ENCODE measurements around the gene FBXO47.
"Not testable (repeated sequence)": the region's sequence is repeated elsewhere in the genome, so short reads cannot be mapped to it uniquely, and the experiment has no call there.

Gene FBXO47

GRCh38 chr17:38916771-38917170 lies 50.4 kb downstream of the FBXO47 start:
- ChIA-PET POLR2A (interaction anchor here (1.3 to 1.5 kb wide), 2 partner anchors 47 to 63 kb away, joined by 4 to 5 read pairs; partner anchors contain the start of genes LASP1 and RPL23), CTCF (interaction anchor here (0.6 to 1.4 kb wide), 5 partner anchors 12 to 364 kb away, joined by 3 to 5 read pairs (median 3); partner anchors contain the start of gene CWC25)
- no peak for DNase-seq (ENCODE audit: extremely low spot score)
- TF ChIP-seq SUZ12 (IDR thresholded peaks at IDR 0.05) = no peak
- no peak for TF ChIP-seq FOXA1 (IDR thresholded peaks at IDR 0.05)
- TF ChIP-seq NFRKB (IDR thresholded peaks at IDR 0.05) = no peak
- TF ChIP-seq FOXM1 (IDR thresholded peaks at IDR 0.05; ENCODE audit: borderline replicate concordance) = no peak
- TF ChIP-seq ZNF384 (IDR thresholded peaks at IDR 0.05) = no peak
- TF ChIP-seq SP1 (IDR thresholded peaks at IDR 0.05) = no peak
- no peak for TF ChIP-seq FOXK2 (IDR thresholded peaks at IDR 0.05)
- TF ChIP-seq ELF4 (IDR thresholded peaks at IDR 0.05) = no peak
- no peak for TF ChIP-seq CTBP1 (IDR thresholded peaks at IDR 0.05; ENCODE audit: borderline replicate concordance)
- no peak for TF ChIP-seq BHLHE40 (IDR thresholded peaks at IDR 0.05; ENCODE audit: borderline replicate concordance)
- TF ChIP-seq ARNT (IDR thresholded peaks at IDR 0.05) = no peak
- TF ChIP-seq PKNOX1 (IDR thresholded peaks at IDR 0.05) = no peak
- no peak for TF ChIP-seq TARDBP (IDR thresholded peaks at IDR 0.05)
- TF ChIP-seq L3MBTL2 (conservative IDR thresholded peaks at IDR 0.05) = no peak
- no peak for TF ChIP-seq LEF1 (IDR thresholded peaks at IDR 0.05; ENCODE audit: borderline replicate concordance)
- no peak for TF ChIP-seq HDGF (IDR thresholded peaks at IDR 0.05; ENCODE audit: borderline replicate concordance)

GRCh38 chr17:38915639-38915995 lies 51.6 kb downstream of the FBXO47 start:
- no peak for DNase-seq (ENCODE audit: extremely low spot score)
- CTCF ChIA-PET = no interaction called here
- POLR2A ChIA-PET = interaction anchor here (1.5 kb wide), 1 partner anchor 62 kb away, joined by 4 read pairs; the partner anchor contains the start of gene RPL23
- TF ChIP-seq TARDBP (IDR thresholded peaks at IDR 0.05) = no peak
- no peak for TF ChIP-seq ZNF384 (IDR thresholded peaks at IDR 0.05)
- TF ChIP-seq BHLHE40 (IDR thresholded peaks at IDR 0.05; ENCODE audit: borderline replicate concordance) = no peak
- TF ChIP-seq L3MBTL2 (conservative IDR thresholded peaks at IDR 0.05) = no peak
- TF ChIP-seq LEF1 (IDR thresholded peaks at IDR 0.05; ENCODE audit: borderline replicate concordance) = no peak
- TF ChIP-seq HDGF (IDR thresholded peaks at IDR 0.05; ENCODE audit: borderline replicate concordance) = no peak
- TF ChIP-seq SP1 (IDR thresholded peaks at IDR 0.05) = no peak
- no peak for TF ChIP-seq ELF4 (IDR thresholded peaks at IDR 0.05)
- TF ChIP-seq FOXM1 (IDR thresholded peaks at IDR 0.05; ENCODE audit: borderline replicate concordance) = no peak
- no peak for TF ChIP-seq FOXK2 (IDR thresholded peaks at IDR 0.05)
- TF ChIP-seq PKNOX1 (IDR thresholded peaks at IDR 0.05) = no peak

GRCh38 chr17:38914741-38915638 lies 52.2 kb downstream of the FBXO47 start:
- no peak for DNase-seq (ENCODE audit: extremely low spot score)
- ChIA-PET POLR2A (no interaction called here), CTCF (no interaction called here)
- TF ChIP-seq FOXA1 (IDR thresholded peaks at IDR 0.05) (no peak), L3MBTL2 (conservative IDR thresholded peaks at IDR 0.05) (no peak)

- CTCF ChIA-PET = no interaction called here
- POLR2A ChIA-PET = no interaction called here
- DNase-seq (ENCODE audit: extremely low spot score) = no peak
- no peak for TF ChIP-seq FOXA1 (IDR thresholded peaks at IDR 0.05)
- no peak for TF ChIP-seq PKNOX1 (IDR thresholded peaks at IDR 0.05)
- no peak for TF ChIP-seq ZNF384 (IDR thresholded peaks at IDR 0.05)
- no peak for TF ChIP-seq ELF4 (IDR thresholded peaks at IDR 0.05)
- TF ChIP-seq FOXM1 (IDR thresholded peaks at IDR 0.05; ENCODE audit: borderline replicate concordance) = no peak
- no peak for TF ChIP-seq BHLHE40 (IDR thresholded peaks at IDR 0.05; ENCODE audit: borderline replicate concordance)
- TF ChIP-seq ARNT (IDR thresholded peaks at IDR 0.05) = no peak
- no peak for TF ChIP-seq SUZ12 (IDR thresholded peaks at IDR 0.05)
Observed at GRCh38 chr17:38912221-38912813, 54.9 kb downstream of the FBXO47 start.

- DNase-seq (ENCODE audit: extremely low spot score); POLR2A ChIA-PET; CTCF ChIA-PET: not testable (repeated sequence)
Observed at GRCh38 chr17:38911731-38912081, 55.5 kb downstream of the FBXO47 start.

- ChIA-PET CTCF (no interaction called here), POLR2A (interaction anchor here (1.4 kb wide), 1 partner anchor 58 kb away, joined by 6 read pairs; the partner anchor contains the start of gene RPL23)
- TF ChIP-seq FOXM1 (IDR thresholded peaks at IDR 0.05; ENCODE audit: borderline replicate concordance) (no peak), ZNF384 (IDR thresholded peaks at IDR 0.05) (no peak), ELF4 (IDR thresholded peaks at IDR 0.05) (no peak), PKNOX1 (IDR thresholded peaks at IDR 0.05) (no peak), HDGF (IDR thresholded peaks at IDR 0.05; ENCODE audit: borderline replicate concordance) (no peak), LEF1 (IDR thresholded peaks at IDR 0.05; ENCODE audit: borderline replicate concordance) (no peak), CTBP1 (IDR thresholded peaks at IDR 0.05; ENCODE audit: borderline replicate concordance) (no peak), ARNT (IDR thresholded peaks at IDR 0.05) (no peak)
- DNase-seq (ENCODE audit: extremely low spot score) = no peak
Observed at GRCh38 chr17:38911081-38911730, 56.0 kb downstream of the FBXO47 start.

Data from HEK293T (cell line).